ENCODE results near the gene MTMR3. TPM values are rescaled to one million over a fixed set of nuclear protein-coding genes. Genes with fewer than 3 reads are reported as not detected.
"Not testable (repeated sequence)": the region's sequence is repeated elsewhere in the genome, so short reads cannot be mapped to it uniquely, and the experiment has no call there.

MTMR3 gene
- total RNA-seq, 1 donor: 36.9 TPM

- H2AFZ ChIP-seq (ENCODE audit: low read length): no peak overlapping the region
- TF ChIP-seq CTCF (IDR thresholded peaks at IDR 0.05; ENCODE audit: extremely low read depth, low read depth, low read length): no peak
- no peak for DNase-seq (ENCODE audit: insufficient read length, low spot score, missing footprints)
- H3K4me2 ChIP-seq (ENCODE audit: insufficient read depth, low read length): no peak overlapping the region
- H3K9me3 ChIP-seq (ENCODE audit: low read depth, low read length): no peaks in the 10 kb centered on the region
- no peaks in the 10 kb centered on the region for H3K4me1 ChIP-seq (ENCODE audit: insufficient read depth, low read length)
- H3K4me3 ChIP-seq (ENCODE audit: insufficient read depth, low read length): no peak overlapping the region
- no peak overlapping the region for H3K27ac ChIP-seq (ENCODE audit: low read depth, low read length)
- no peaks in the 10 kb centered on the region for H3K79me2 ChIP-seq (ENCODE audit: insufficient read depth, low read length)
- H4K20me1 ChIP-seq (ENCODE audit: insufficient read depth, low read length): no peaks in the 10 kb centered on the region
- no peaks in the 10 kb centered on the region for H3K36me3 ChIP-seq (ENCODE audit: insufficient read depth, low read length)
- H3K27me3 ChIP-seq (ENCODE audit: insufficient read depth, low read length): no peaks in the 10 kb centered on the region
Measured at GRCh38 chr22:30054764-30055069, 171.7 kb downstream of the MTMR3 start.

GRCh38 chr22:30056015-30056414 is 173.0 kb downstream of the MTMR3 start:
- H3K27ac ChIP-seq (ENCODE audit: low read depth, low read length): no peak overlapping the region
- no peaks in the 10 kb centered on the region for H3K79me2 ChIP-seq (ENCODE audit: insufficient read depth, low read length)
- H3K36me3 ChIP-seq (ENCODE audit: insufficient read depth, low read length): no peaks in the 10 kb centered on the region
- no peak for TF ChIP-seq CTCF (IDR thresholded peaks at IDR 0.05; ENCODE audit: extremely low read depth, low read depth, low read length)
- no peaks in the 10 kb centered on the region for H3K9me3 ChIP-seq (ENCODE audit: low read depth, low read length)
- H4K20me1 ChIP-seq (ENCODE audit: insufficient read depth, low read length): no peaks in the 10 kb centered on the region
- DNase-seq (ENCODE audit: insufficient read length, low spot score, missing footprints): peak; percentile 65
- no peaks in the 10 kb centered on the region for H3K27me3 ChIP-seq (ENCODE audit: insufficient read depth, low read length)
- H2AFZ ChIP-seq (ENCODE audit: low read length): no peak overlapping the region
- no peaks in the 10 kb centered on the region for H3K4me1 ChIP-seq (ENCODE audit: insufficient read depth, low read length)
- no peak overlapping the region for H3K4me3 ChIP-seq (ENCODE audit: insufficient read depth, low read length)
- H3K4me2 ChIP-seq (ENCODE audit: insufficient read depth, low read length): no peak overlapping the region

- no peaks in the 10 kb centered on the region for H3K9me3 ChIP-seq (ENCODE audit: low read depth, low read length)
- no peaks in the 10 kb centered on the region for H3K4me1 ChIP-seq (ENCODE audit: insufficient read depth, low read length)
- H4K20me1 ChIP-seq (ENCODE audit: insufficient read depth, low read length): no peaks in the 10 kb centered on the region
- no peaks in the 10 kb centered on the region for H3K27me3 ChIP-seq (ENCODE audit: insufficient read depth, low read length)
- H3K4me3 ChIP-seq (ENCODE audit: insufficient read depth, low read length): no peak overlapping the region
- no peak for DNase-seq (ENCODE audit: insufficient read length, low spot score, missing footprints)
- no peaks in the 10 kb centered on the region for H3K79me2 ChIP-seq (ENCODE audit: insufficient read depth, low read length)
- no peak overlapping the region for H2AFZ ChIP-seq (ENCODE audit: low read length)
- no peaks in the 10 kb centered on the region for H3K36me3 ChIP-seq (ENCODE audit: insufficient read depth, low read length)
- no peak overlapping the region for H3K4me2 ChIP-seq (ENCODE audit: insufficient read depth, low read length)
- no peak for TF ChIP-seq CTCF (IDR thresholded peaks at IDR 0.05; ENCODE audit: extremely low read depth, low read depth, low read length)
- H3K27ac ChIP-seq (ENCODE audit: low read depth, low read length): no peak overlapping the region
Measured at GRCh38 chr22:30057375-30057774, 174.4 kb downstream of the MTMR3 start.

- not testable (repeated sequence) for H3K4me1 ChIP-seq (ENCODE audit: insufficient read depth, low read length); H4K20me1 ChIP-seq (ENCODE audit: insufficient read depth, low read length); H3K79me2 ChIP-seq (ENCODE audit: insufficient read depth, low read length); H3K27me3 ChIP-seq (ENCODE audit: insufficient read depth, low read length); DNase-seq (ENCODE audit: insufficient read length, low spot score, missing footprints); H3K9me3 ChIP-seq (ENCODE audit: low read depth, low read length); H2AFZ ChIP-seq (ENCODE audit: low read length); H3K27ac ChIP-seq (ENCODE audit: low read depth, low read length); H3K4me3 ChIP-seq (ENCODE audit: insufficient read depth, low read length); H3K36me3 ChIP-seq (ENCODE audit: insufficient read depth, low read length); H3K4me2 ChIP-seq (ENCODE audit: insufficient read depth, low read length)
Measured at GRCh38 chr22:30059346-30060020, 176.5 kb downstream of the MTMR3 start.

- H3K4me2 ChIP-seq (ENCODE audit: insufficient read depth, low read length); H2AFZ ChIP-seq (ENCODE audit: low read length); H3K79me2 ChIP-seq (ENCODE audit: insufficient read depth, low read length); H3K27ac ChIP-seq (ENCODE audit: low read depth, low read length); H3K4me1 ChIP-seq (ENCODE audit: insufficient read depth, low read length); H3K4me3 ChIP-seq (ENCODE audit: insufficient read depth, low read length); H3K9me3 ChIP-seq (ENCODE audit: low read depth, low read length); H4K20me1 ChIP-seq (ENCODE audit: insufficient read depth, low read length); H3K27me3 ChIP-seq (ENCODE audit: insufficient read depth, low read length); H3K36me3 ChIP-seq (ENCODE audit: insufficient read depth, low read length): not testable (repeated sequence)
- peak; percentile 26 for DNase-seq (ENCODE audit: insufficient read length, low spot score, missing footprints)
Measured at GRCh38 chr22:30061094-30061493, 178.1 kb downstream of the MTMR3 start.

Measured in osteoblast (primary cell).